ENCODE data around the gene PARP8.

Gene PARP8

DNA sequence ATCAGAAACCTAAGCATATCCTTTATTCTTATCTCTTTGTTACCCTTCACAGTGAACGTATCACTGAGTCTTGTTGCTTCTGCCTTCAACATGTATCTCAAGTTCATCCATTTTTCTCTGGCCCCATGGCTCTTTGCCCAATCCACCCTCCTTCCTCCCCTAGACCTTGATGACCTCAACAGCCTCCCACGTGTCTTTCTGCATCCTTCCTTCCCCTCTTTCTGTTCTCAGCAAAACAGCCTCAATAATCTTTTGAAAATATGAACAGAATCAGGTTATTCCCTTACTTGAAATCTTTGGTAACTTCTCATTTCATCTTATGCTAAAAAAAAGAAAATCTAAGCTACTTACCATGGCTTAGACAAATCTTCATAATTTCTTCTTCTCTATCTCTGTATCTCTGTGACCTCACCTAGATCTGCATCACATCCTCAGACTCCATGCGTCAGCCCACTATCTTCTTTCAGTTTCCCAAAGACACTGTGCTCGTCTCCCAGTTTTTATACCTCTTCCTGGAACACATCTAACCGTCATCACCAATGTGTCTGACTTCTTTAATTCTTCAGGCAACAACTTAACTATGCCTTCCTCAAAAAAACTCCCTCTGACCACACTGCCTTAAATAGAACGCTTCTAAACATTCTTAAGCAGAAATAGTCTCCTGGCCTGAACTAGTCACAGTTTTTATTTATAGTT lies 208.0 kb downstream of the PARP8 start:
- Histone ChIP-seq H3K79me2 (ENCODE audit: insufficient read depth, low read length) (no peaks in the 10 kb centered on the region), H3K4me3 (ENCODE audit: low read depth in 1 of 2, low read length in 2 of 2) (no peak overlapping the region), H3K27me3 (ENCODE audit: insufficient read depth, low read length, poor library complexity) (no peaks in the 10 kb centered on the region), H3K4me2 (ENCODE audit: insufficient read depth, low read length) (no peak overlapping the region), H3K4me1 (ENCODE audit: insufficient read depth, low read length) (no peaks in the 10 kb centered on the region), H3K9ac (ENCODE audit: low read depth, low read length) (no peak overlapping the region), H4K20me1 (ENCODE audit: insufficient read depth, low read length) (no peaks in the 10 kb centered on the region), H3K27ac (ENCODE audit: low read length) (no peak overlapping the region), H3K36me3 (ENCODE audit: insufficient read depth, low read length) (no peaks in the 10 kb centered on the region), H2AFZ (ENCODE audit: low read depth, low read length) (peak overlapping the region; percentile 36; the same call in 1 of the 2 replicates), H3K9me3 (ENCODE audit: insufficient read depth, low read length, severe bottlenecking) (no peaks in the 10 kb centered on the region)
- TF ChIP-seq, protein P1, sequence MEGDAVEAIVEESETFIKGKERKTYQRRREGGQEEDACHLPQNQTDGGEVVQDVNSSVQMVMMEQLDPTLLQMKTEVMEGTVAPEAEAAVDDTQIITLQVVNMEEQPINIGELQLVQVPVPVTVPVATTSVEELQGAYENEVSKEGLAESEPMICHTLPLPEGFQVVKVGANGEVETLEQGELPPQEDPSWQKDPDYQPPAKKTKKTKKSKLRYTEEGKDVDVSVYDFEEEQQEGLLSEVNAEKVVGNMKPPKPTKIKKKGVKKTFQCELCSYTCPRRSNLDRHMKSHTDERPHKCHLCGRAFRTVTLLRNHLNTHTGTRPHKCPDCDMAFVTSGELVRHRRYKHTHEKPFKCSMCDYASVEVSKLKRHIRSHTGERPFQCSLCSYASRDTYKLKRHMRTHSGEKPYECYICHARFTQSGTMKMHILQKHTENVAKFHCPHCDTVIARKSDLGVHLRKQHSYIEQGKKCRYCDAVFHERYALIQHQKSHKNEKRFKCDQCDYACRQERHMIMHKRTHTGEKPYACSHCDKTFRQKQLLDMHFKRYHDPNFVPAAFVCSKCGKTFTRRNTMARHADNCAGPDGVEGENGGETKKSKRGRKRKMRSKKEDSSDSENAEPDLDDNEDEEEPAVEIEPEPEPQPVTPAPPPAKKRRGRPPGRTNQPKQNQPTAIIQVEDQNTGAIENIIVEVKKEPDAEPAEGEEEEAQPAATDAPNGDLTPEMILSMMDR (IDR thresholded peaks at IDR 0.05; ENCODE audit: borderline replicate concordance, extremely low read depth, low read length, poor library complexity, severe bottlenecking), result no peak
- no peak for TF ChIP-seq EZH2 (IDR thresholded peaks at IDR 0.05; ENCODE audit: borderline replicate concordance, low read depth, low read length, severe bottlenecking)
- no peak for ATAC-seq (ENCODE audit: insufficient read depth, low read depth)
- no peak for DNase-seq

DNA sequence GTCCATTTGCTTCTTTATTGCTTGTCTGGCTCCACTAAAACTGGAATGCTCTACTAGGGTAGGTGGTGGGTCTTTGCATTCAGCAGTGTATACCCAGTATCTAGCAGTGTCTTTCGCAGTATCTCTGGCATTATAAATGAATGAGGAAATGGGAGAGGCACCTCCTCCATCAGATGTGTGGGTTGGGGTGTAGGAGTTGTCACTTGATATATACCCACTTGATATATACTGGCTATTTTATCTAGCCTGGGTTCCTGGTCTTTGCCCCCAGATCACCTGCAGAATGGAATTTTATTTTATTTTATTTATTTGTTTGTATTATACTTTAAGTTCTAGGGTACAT lies 208.5 kb downstream of the PARP8 start:
- no peak overlapping the region for H3K9ac ChIP-seq (ENCODE audit: low read depth, low read length)
- H3K27ac ChIP-seq (ENCODE audit: low read length), result no peak overlapping the region
- TF ChIP-seq EZH2 (IDR thresholded peaks at IDR 0.05; ENCODE audit: borderline replicate concordance, low read depth, low read length, severe bottlenecking), result no peak
- TF ChIP-seq, protein P1 (IDR thresholded peaks at IDR 0.05; ENCODE audit: borderline replicate concordance, extremely low read depth, low read length, poor library complexity, severe bottlenecking), result no peak
- H4K20me1 ChIP-seq (ENCODE audit: insufficient read depth, low read length), result no peaks in the 10 kb centered on the region
- no peak overlapping the region for H3K4me2 ChIP-seq (ENCODE audit: insufficient read depth, low read length)
- H3K27me3 ChIP-seq (ENCODE audit: insufficient read depth, low read length, poor library complexity), result no peaks in the 10 kb centered on the region
- no peak overlapping the region for H3K4me3 ChIP-seq (ENCODE audit: low read depth in 1 of 2, low read length in 2 of 2)
- H3K79me2 ChIP-seq (ENCODE audit: insufficient read depth, low read length), result no peaks in the 10 kb centered on the region
- no peaks in the 10 kb centered on the region for H3K36me3 ChIP-seq (ENCODE audit: insufficient read depth, low read length)
- DNase-seq, result no peak
- H3K4me1 ChIP-seq (ENCODE audit: insufficient read depth, low read length), result no peaks in the 10 kb centered on the region
- H2AFZ ChIP-seq (ENCODE audit: low read depth, low read length), result 0 out of 2 replicates have a peak overlapping the region, but pooled peaks have one; percentile 36
- ATAC-seq (ENCODE audit: insufficient read depth, low read depth), result no peak
- no peaks in the 10 kb centered on the region for H3K9me3 ChIP-seq (ENCODE audit: insufficient read depth, low read length, severe bottlenecking)

DNA sequence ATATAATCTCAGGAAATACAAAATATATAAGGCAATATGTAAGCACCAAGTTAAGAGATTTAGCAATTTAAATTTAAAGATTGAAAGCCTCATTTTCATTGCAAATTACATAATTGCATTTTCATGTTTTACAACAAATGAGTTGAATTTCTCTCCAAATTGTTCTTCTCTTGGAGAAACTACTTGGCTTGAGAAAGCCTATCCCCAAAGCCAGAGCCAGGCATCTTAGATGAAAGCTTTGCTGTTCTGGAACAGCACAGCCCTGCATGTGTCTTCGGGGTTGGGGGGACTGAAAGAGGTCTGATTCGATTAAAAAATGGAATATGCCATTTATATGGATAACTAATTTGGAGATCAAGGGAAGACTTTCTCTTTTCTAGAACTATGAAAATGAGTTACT lies 212.0 kb downstream of the PARP8 start:
- ATAC-seq (ENCODE audit: insufficient read depth, low read depth), result no peak
- no peaks in the 10 kb centered on the region for H3K9me3 ChIP-seq (ENCODE audit: insufficient read depth, low read length, severe bottlenecking)

More for the DNA sequence above, 212.0 kb downstream of the PARP8 start:
- Histone ChIP-seq H3K79me2 (ENCODE audit: insufficient read depth, low read length) (no peaks in the 10 kb centered on the region), H3K27me3 (ENCODE audit: insufficient read depth, low read length, poor library complexity) (no peaks in the 10 kb centered on the region), H3K9ac (ENCODE audit: low read depth, low read length) (no peak overlapping the region), H2AFZ (ENCODE audit: low read depth, low read length) (no peak overlapping the region), H4K20me1 (ENCODE audit: insufficient read depth, low read length) (no peaks in the 10 kb centered on the region), H3K36me3 (ENCODE audit: insufficient read depth, low read length) (no peaks in the 10 kb centered on the region), H3K4me2 (ENCODE audit: insufficient read depth, low read length) (no peak overlapping the region), H3K4me3 (ENCODE audit: low read depth in 1 of 2, low read length in 2 of 2) (no peak overlapping the region), H3K4me1 (ENCODE audit: insufficient read depth, low read length) (no peaks in the 10 kb centered on the region), H3K27ac (ENCODE audit: low read length) (no peak overlapping the region)
- no peak for DNase-seq
- TF ChIP-seq, protein P1 (IDR thresholded peaks at IDR 0.05; ENCODE audit: borderline replicate concordance, extremely low read depth, low read length, poor library complexity, severe bottlenecking), result no peak

Data from DND-41 (cell line).